CD1c-positive myeloid dendritic cell (primary cell): ENCODE results near the gene NOA1.

Source experiments
- DNase-seq: peaks from one replicate; pipeline ENCODE4 v3.0.0-alpha.2; 2016; ENCODE audit errors: extremely low spot score

The NOA1 gene

DNA sequence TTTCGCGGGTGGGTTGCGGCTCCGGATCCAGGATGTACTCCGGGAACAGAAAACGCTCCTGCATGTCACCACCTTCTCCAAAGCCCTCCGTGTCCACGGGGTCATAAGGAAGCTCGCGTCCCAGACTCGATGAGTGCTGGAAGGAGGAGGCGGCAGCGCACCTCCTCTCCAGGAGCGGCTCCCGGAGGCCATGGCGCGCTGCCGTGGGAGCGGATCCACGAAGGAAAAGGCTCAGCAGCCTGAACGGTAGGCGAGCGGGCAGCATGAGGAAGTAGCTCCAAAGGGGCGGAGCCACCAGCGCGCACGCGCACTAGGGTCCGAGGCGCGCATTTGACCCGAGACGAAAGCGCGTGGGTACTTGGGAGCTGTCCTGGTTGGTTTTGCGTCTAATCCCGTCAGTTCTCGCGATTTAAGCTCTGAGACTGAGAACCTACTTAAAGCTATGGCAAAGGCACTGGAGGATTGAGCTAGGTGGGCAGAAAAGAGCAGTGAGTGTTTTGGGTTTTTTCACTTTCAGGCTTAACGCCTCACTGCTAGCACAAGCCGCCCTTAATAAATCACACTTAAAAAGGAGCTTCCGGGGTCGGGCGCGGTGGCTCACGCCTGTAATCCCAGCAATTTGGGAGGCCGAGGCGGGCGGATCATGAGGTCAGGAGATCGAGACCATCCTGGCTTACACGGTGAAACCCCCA lies at the start of gene NOA1:
Gene NOA1, minus strand, starts transcription at position 286 of the 692 bp plus-strand sequence. Its CDS starts 21 bp downstream, at position 265.
- DNase-seq = peak; percentile 100

DNA sequence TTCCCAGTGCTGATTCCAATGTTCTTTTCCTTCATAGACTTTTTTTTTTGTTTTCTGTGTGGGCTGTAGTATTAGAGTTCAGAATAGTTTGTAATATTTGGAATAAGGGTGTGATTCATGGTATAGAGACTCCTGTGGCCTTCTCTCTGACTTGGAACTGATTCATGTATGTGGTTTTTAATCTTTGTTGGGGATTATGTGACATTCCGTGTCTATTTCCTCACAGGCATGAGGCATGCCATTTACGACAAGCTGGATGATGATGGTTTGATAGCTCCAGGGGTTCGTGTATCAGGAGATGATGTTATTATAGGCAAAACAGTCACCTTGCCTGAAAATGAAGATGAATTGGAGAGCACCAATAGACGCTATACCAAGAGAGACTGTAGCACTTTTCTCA lies 45.7 kb upstream of the NOA1 start:
- DNase-seq = no peak

DNA sequence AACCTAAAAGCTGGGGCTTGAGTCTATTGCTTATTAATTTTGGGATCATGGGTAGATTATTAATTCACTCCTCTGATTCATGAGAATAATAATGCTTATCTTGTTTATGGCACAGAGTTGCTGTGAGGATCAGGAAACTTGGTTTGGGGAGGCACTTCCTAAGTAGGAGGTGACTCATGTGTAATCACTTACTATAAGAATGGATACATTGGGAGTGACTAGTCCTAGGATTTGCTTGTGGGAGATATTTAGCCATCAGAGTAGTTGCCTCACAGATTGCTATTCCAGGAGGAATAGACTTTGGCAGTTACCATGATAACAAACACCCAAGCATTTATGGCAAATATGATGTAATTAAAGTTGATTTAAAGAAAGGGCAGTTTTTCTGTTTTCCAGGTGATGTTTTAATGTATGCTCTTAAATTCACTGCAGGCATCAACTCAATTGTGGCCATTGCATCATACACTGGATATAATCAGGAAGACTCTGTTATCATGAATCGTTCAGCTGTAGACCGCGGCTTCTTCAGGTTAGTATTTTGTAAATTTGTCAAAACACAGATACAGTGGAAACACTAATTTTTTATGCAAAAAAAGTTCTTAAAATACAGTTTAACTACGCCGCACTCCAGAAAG lies 43.2 kb upstream of the NOA1 start:
- DNase-seq = no peak

DNA sequence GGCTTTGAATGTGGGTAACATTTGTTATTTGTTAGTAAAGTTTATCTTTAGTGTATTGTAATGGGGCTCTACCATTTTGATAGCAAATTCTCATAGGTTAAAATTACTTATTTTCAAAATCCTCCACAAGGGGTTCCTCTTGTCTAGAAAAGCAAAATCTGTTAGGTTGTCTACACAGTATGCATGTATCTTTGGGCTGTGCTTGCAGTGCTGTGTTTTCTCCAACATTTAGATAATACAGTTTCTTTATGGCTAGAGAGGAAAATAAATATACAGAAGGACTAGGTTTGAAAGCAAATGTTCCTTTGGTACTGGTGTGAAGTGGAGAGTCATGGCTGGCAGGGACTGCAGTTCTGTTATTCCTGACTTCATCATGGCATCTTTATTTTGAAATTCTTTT lies 41.6 kb upstream of the NOA1 start:
- DNase-seq = no peak

GRCh38 chr4:57013543-57014120 lies 36.2 kb upstream of the NOA1 start:
- no peak for DNase-seq

GRCh38 chr4:56999751-57000150 lies 22.3 kb upstream of the NOA1 start:
- no peak for DNase-seq

DNA sequence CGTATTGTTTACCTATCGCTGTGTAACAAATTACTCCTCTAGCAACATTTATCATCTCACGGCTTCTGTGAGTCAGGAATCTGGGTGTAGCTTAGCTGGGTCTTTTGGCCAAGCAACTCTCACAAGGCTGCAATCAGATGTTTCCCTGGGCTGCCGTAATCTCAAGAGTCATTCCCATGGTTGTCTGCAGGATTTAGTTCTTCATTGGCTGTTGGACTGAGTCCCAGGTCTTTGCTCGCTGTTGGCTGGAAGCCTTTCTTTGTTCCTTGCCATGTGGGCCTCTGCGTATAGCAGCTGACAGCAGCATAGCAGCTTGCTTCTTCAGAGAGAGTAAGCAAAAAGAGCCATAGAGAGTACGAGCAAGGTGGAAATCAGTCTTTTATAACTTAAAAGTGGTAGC lies 18.1 kb upstream of the NOA1 start:
- no peak for DNase-seq

- peak; percentile 71 for DNase-seq
Observed at GRCh38 chr4:56990109-56990905, 12.9 kb upstream of the NOA1 start.

GRCh38 chr4:56986952-56987351 lies 9.5 kb upstream of the NOA1 start:
- no peak for DNase-seq

- no peak for DNase-seq
Observed at GRCh38 chr4:56986192-56986591, 8.8 kb upstream of the NOA1 start.

DNA sequence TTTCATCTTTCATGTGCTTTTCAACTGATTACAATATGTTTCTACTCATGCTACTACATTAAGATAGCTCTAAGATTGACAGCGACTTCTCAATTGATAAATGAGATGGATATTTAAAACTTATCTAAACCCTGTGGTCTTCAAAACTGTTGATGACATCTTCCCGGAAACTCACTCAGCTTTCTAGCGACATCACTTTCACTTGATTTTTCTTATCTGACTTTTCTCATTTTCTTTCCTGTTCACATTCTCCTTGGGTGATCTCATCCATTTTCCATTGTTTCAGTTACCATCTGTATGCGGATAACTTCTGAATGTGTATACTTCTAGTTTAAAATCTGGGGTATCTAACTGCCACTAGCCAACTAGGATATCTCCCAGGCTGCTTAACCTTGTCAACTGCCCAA lies 4.4 kb upstream of the NOA1 start:
- no peak for DNase-seq

GRCh38 chr4:56979421-56980072 lies 2.1 kb upstream of the NOA1 start:
- peak; percentile 31 for DNase-seq

- DNase-seq = peak; percentile 99
Observed at GRCh38 chr4:56978750-56979303, 1.4 kb upstream of the NOA1 start, which contains the start of gene POLR2B. Gene POLR2B (plus strand): TSS chr4:56978896. CDS start chr4:56978986, 90 bp downstream.

- peak; percentile 40 for DNase-seq
Observed at GRCh38 chr4:56976837-56977320, 527 bp downstream of the NOA1 start.

DNA sequence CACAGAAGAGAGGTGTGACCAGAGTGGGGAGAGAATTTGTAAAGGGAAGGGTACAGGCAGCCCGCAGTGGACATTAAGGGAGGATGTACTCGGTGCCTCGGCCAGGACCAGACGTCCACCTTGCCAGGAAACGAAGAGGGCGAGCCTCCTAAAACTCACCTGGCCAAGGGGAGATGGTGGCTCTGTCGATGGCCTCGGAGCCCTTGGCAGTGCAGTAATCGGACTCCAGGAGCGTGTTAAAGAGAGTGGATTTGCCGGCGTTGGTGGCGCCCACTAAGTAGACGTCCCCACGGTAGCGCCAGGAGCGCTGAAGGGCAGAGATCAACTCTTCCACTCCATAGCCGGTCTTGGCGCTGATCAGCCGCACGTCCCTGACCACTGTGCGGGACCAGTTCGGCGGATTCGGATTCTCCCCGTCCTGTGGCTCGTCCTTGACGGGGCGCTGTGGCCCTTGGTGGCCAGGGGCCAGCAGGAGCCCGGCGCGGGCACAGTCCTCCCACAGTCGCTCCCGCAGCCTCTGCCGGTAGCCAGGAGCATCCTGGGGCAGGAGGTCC lies 1.0 kb downstream of the NOA1 start:
- DNase-seq = peak; percentile 12

DNA sequence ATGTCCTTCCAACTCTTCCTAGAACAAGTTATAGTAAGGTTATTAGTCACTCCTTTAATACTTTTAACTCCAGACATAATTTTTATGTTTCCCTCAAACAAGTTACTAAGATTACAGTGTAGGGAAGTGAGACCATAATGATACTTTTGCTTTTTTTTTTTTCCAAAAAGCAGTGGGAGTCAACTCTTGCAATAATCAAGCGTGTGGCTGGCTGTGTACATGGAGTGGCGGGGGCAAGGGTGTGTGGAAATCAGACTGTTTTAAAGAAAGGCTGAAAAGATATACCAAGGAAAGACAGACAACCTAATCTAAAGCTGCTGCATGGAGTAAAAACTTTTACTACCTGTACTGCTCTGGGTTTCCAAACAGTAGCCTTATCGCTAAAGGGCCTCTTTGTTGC lies 4.1 kb downstream of the NOA1 start:
- peak; percentile 60 for DNase-seq

GRCh38 chr4:56972809-56973208 lies 4.6 kb downstream of the NOA1 start:
- peak; percentile 23 for DNase-seq

GRCh38 chr4:56972389-56972788 lies 5.0 kb downstream of the NOA1 start:
- no peak for DNase-seq

DNA sequence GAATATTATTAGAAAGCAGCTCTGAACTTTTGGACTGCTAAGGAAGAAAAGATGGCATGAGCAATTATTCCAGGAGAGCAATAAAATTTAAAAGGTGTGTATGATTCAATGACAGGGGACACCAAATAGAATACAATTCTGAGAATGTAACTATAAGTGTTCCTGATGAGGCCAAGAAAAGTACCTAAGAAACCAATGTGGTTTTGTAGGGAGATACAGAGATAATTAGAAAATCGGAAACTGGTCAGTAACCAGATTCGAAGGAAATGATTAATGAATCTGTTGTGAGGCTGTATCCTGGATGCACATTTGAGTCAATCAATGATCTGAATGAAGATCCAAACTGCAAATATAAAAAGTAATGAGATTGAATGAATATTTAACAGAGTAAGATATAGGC lies 6.0 kb downstream of the NOA1 start:
- DNase-seq = no peak

GRCh38 chr4:56961107-56961500 lies 16.3 kb downstream of the NOA1 start:
- DNase-seq = no peak

DNA sequence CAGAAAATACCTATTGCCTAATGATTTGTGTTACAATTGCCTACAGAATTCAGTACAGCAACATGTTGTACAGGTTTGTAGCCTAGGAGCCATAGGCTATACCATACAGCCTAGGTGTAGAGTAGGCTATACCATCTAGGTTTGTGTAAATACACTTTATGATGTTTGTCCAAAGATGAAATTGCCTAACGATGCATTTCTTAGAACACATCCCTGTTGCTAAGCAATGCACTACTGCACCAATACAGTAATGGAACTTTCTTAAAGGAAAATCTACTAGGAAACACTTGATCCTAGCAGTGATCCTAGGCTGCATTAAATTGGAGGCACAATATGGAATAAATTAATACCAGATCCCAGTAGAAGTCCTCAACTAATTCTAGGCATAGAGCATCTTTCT lies 18.3 kb downstream of the NOA1 start:
- no peak for DNase-seq
